Stomach (tissue), 9 donors: Measurements from ENCODE around the gene RAB31. TPM values are rescaled to one million over a fixed set of nuclear protein-coding genes. Genes with fewer than 3 reads are reported as not detected.
"Not testable (repeated sequence)": the region's sequence is repeated elsewhere in the genome, so short reads cannot be mapped to it uniquely, and the experiment has no call there.

ENCODE experiments used
- DNase-seq, 2 donors: peaks; one replicate each; pipeline versions ENCODE4 v3.0.0 to v3.0.0-alpha.2; 2013 to 2019
- H3K27ac ChIP-seq, 5 donors: fragments of 200-600 bp in 4 of 5; sonication (generic) in 4 of 5; one replicate each; pipeline ENCODE4 v1.5.1; 2013 to 2019; ENCODE audit warnings: mild to moderate bottlenecking in 1 of 5, moderate library complexity in 1 of 5
- H3K27me3 ChIP-seq, 3 donors: fragments of 200-600 bp; sonication (generic); one replicate each; pipeline ENCODE4 v1.5.1; 2017 to 2019; ENCODE audit warnings: mixed run types in 1 of 3
- H3K36me3 ChIP-seq, 4 donors: fragments of 200-600 bp; sonication (generic); 1 replicate in 3 of 4; 2 replicates in 1 of 4; pipeline ENCODE4 v1.5.1; 2016 to 2019
- H3K4me1 ChIP-seq, 4 donors: fragments of 200-600 bp; sonication (generic); one replicate each; pipeline ENCODE4 v1.5.1; 2016 to 2019
- H3K4me3 ChIP-seq, 4 donors: fragments of 200-600 bp; sonication (generic) in 3 of 4; one replicate each; pipeline ENCODE4 v1.5.1; 2016 to 2019; ENCODE audit warnings: mild to moderate bottlenecking in 1 of 4
- H3K9me3 ChIP-seq, 4 donors: fragments of 200-600 bp; sonication (generic); one replicate each; pipeline ENCODE4 v1.5.1; 2016 to 2019
- CTCF ChIP-seq, 7 experiments: fragments of 450-650 bp in 4 of 7; fragments of 200-600 bp in 3 of 7; sonication (generic) in 3 of 7; IDR thresholded peaks; one replicate each; pipeline ENCODE4 v1.5.1; 2016 to 2019; ENCODE audit warnings: antibody characterized with exemption in 7 of 7, control low read depth in 2 of 7, mild to moderate bottlenecking in 1 of 7
- EP300 ChIP-seq: sonication (generic); formaldehyde crosslinking; IDR thresholded peaks from one replicate; pipeline ENCODE4 v1.6.1; 2017; ENCODE audit warnings: antibody characterized with exemption
- POLR2A ChIP-seq, 4 donors: fragments of 450-650 bp; IDR thresholded peaks; one replicate each; pipeline ENCODE4 v1.6.1; 2016; ENCODE audit warnings: antibody characterized with exemption in 4 of 4, control low read depth in 2 of 4, mild to moderate bottlenecking in 1 of 4, moderate library complexity in 1 of 4
- POLR2AphosphoS5 ChIP-seq, 3 donors: sonication (generic); formaldehyde crosslinking; IDR thresholded peaks; one replicate each; pipeline ENCODE4 v1.6.1; 2016; ENCODE audit warnings: antibody characterized with exemption in 3 of 3
- WGBS, 5 donors: extraction: QIAGEN DNeasy Blood & Tissue Kit in 3 of 5; methylation state at CpG; one replicate each; pipeline versions ENCODE4 v1.1.5 to v1.1.7; 2013 to 2018; 5-methylcytosine and 5-hydroxymethylcytosine counted together
- intact Hi-C: fragments of 100-400 bp; cut with DNase I; formaldehyde crosslinking; loops from one replicate; pipeline ENCODE4 v1.15.1; 2023; ENCODE audit warnings: low total_unique reads
- polyA plus RNA-seq, 3 donors: library from polyadenylated mRNA; stranded (reverse); fragments of 200-250 nt; gene quantifications; one replicate each; pipeline ENCODE4 v1.2.3, GENCODE V29; 2013
- total RNA-seq, 5 donors: library from RNA; depleted of rRNA; stranded (reverse); fragments of >200 nt; gene quantifications; one replicate each; pipeline versions ENCODE4 v1.1.0 to v1.2.3, GENCODE V29; 2014 to 2016
- donor health status: healthy with polysubstance abuse.
- donor health status: Bipolar disorder and iron deficiency.
- donor health status: healthy.

The RAB31 gene
- total and polyA plus RNA-seq, 8 donors: 10.1 to 65.5 (median 36.8) TPM

- TF ChIP-seq CTCF (IDR thresholded peaks at IDR 0.05) (peak in 1 of 7 experiments; percentile 8), EP300 (no peak), POLR2AphosphoS5 (IDR thresholded peaks at IDR 0.05) (peak in 2 of 3 donors; percentile 59 to 86), POLR2A (IDR thresholded peaks at IDR 0.05) (no peak)
- H3K27ac ChIP-seq: peak overlapping the region; percentile 76 to 86 (median 82)
- no peaks in the 10 kb centered on the region for H3K9me3 ChIP-seq
- intact Hi-C loops: no loop called here
- no peaks in the 10 kb centered on the region for H3K36me3 ChIP-seq
- WGBS, 5 donors: 31 to 37% (median 35%) methylated on average over 8 of the region's 8 CpGs
- peak; percentile 74 to 94 for DNase-seq
- H3K27me3 ChIP-seq: no peaks in the 10 kb centered on the region
- H3K4me1 ChIP-seq: peaks cover 0 to 19% (median 7%) of the 10 kb centered on the region in 4 donors
- no peak overlapping the region for H3K4me3 ChIP-seq
These were observed 34.5 kb upstream of the RAB31 start for GRCh38 chr18:9673296-9674251.

GRCh38 chr18:9678216-9678615, 29.9 kb upstream of the RAB31 start:
- intact Hi-C loops, H3K9me3 ChIP-seq, H3K27me3 ChIP-seq, H3K4me3 ChIP-seq, H3K36me3 ChIP-seq, H3K27ac ChIP-seq, DNase-seq: not testable (repeated sequence)
- H3K4me1 ChIP-seq: peaks cover 0 to 16% (median 4%) of the 10 kb centered on the region in 4 donors
- 88 to 96% (median 94%) methylated on average over 5 of the region's 5 CpGs for WGBS, 5 donors

GRCh38 chr18:9679125-9679524, 29.0 kb upstream of the RAB31 start:
- 92 to 95% (median 95%) methylated on average over 17 of the region's 17 CpGs for WGBS, 5 donors
- intact Hi-C loops: no loop called here
- Histone ChIP-seq H3K27me3 (no peaks in the 10 kb centered on the region), H3K9me3 (no peaks in the 10 kb centered on the region), H3K4me3 (no peak overlapping the region), H3K4me1 (peaks cover 0 to 16% (median 4%) of the 10 kb centered on the region in 4 donors), H3K36me3 (no peaks in the 10 kb centered on the region), H3K27ac (no peak overlapping the region)
- no peak for DNase-seq
- TF ChIP-seq CTCF (IDR thresholded peaks at IDR 0.05): no peak
- no peak for TF ChIP-seq POLR2AphosphoS5 (IDR thresholded peaks at IDR 0.05)
- TF ChIP-seq POLR2A (IDR thresholded peaks at IDR 0.05): no peak
- no peak for TF ChIP-seq EP300

- 58 to 81% (median 73%) methylated on average over 1 of the region's 1 CpG for WGBS, 5 donors
- H3K4me1 ChIP-seq: peaks cover 0 to 28% (median 17%) of the 10 kb centered on the region in 4 donors
- H3K27me3 ChIP-seq: no peaks in the 10 kb centered on the region
- intact Hi-C loops: no loop called here
- no peak overlapping the region for H3K27ac ChIP-seq
- no peaks in the 10 kb centered on the region for H3K9me3 ChIP-seq
- H3K36me3 ChIP-seq: no peaks in the 10 kb centered on the region
- no peak overlapping the region for H3K4me3 ChIP-seq
- no peak for DNase-seq
- TF ChIP-seq CTCF (IDR thresholded peaks at IDR 0.05): no peak
- TF ChIP-seq POLR2AphosphoS5 (IDR thresholded peaks at IDR 0.05): no peak
- no peak for TF ChIP-seq EP300
- TF ChIP-seq POLR2A (IDR thresholded peaks at IDR 0.05): no peak
These were observed 26.9 kb upstream of the RAB31 start for GRCh38 chr18:9681217-9681616.

- intact Hi-C loops: no loop called here
- no peak for DNase-seq
- Histone ChIP-seq H3K27ac (no peak overlapping the region), H3K27me3 (no peaks in the 10 kb centered on the region), H3K4me3 (no peak overlapping the region), H3K36me3 (no peaks in the 10 kb centered on the region), H3K4me1 (peaks cover 0 to 28% (median 17%) of the 10 kb centered on the region in 4 donors), H3K9me3 (no peaks in the 10 kb centered on the region)
- TF ChIP-seq CTCF (IDR thresholded peaks at IDR 0.05): no peak
- TF ChIP-seq POLR2AphosphoS5 (IDR thresholded peaks at IDR 0.05): no peak
- TF ChIP-seq POLR2A (IDR thresholded peaks at IDR 0.05): no peak
- TF ChIP-seq EP300: no peak
- 96 to 100% (median 97%) methylated on average over 1 of the region's 1 CpG for WGBS, 5 donors
These were observed 25.5 kb upstream of the RAB31 start for GRCh38 chr18:9682572-9682971.
